Measurements from ENCODE around the gene MRPL24.
A peak's percentile ranks its signal among the peaks of the same experiment; 100 is the strongest.
"Not testable (repeated sequence)": the region's sequence is repeated elsewhere in the genome, so short reads cannot be mapped to it uniquely, and the experiment has no call there.

The MRPL24 gene

DNA sequence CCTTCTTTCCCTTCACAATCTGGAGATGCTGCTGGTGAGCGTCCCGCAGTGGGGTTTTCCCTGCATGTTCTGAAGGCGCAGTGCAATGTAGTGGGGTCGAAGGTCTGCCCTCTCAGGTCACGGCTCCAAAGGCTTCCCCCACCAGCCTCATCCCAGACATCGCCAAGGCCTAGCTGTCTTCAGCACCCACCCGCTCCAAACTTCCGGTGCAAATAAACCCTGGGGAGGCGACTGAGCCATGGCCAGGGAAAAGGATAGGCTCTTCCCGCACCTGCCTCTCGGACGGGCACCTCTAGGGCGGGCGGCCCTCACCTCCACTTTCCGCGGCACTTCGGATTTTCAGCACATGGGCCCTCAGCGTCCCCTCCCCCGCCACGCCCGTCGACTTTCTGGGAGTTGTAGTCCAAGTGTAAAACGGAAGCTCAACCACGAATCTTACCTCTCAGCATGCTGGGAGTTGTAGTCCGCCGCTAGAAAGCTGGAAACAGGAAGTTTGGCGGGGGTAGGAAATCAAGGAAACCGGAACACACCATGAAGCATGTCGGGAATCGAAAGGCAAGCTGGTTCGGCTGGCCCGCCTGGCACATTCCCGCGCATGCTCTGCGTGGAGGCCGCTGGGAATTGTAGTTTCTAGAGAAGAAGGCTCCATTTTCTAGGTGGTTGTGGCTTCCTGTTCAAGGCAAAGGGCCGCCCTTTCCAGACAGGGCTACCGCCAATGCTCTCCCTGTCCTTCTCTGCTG, at the start of gene MRPL24:
TSS of gene MRPL24 (minus strand) at position 348 of the 740 bp plus-strand sequence. CDS start 2,384 bp downstream, outside the sequence.
- peak; percentile 94 for DNase-seq (ENCODE audit: low spot score)

GRCh38 chr1:156789621-156790318, 48.9 kb upstream of the MRPL24 start:
- DNase-seq (ENCODE audit: low spot score): no peak

GRCh38 chr1:156788136-156788535, 47.2 kb upstream of the MRPL24 start:
- no peak for DNase-seq (ENCODE audit: low spot score)

GRCh38 chr1:156786640-156787039, 45.8 kb upstream of the MRPL24 start:
- no peak for DNase-seq (ENCODE audit: low spot score)

- no peak for DNase-seq (ENCODE audit: low spot score)
These were observed 44.6 kb upstream of the MRPL24 start for GRCh38 chr1:156785458-156785857.

- no peak for DNase-seq (ENCODE audit: low spot score)
These were observed 40.8 kb upstream of the MRPL24 start for GRCh38 chr1:156781585-156782186.

GRCh38 chr1:156777573-156777972, 36.7 kb upstream of the MRPL24 start:
- DNase-seq (ENCODE audit: low spot score): no peak

GRCh38 chr1:156776942-156777341, 36.1 kb upstream of the MRPL24 start:
- no peak for DNase-seq (ENCODE audit: low spot score)

GRCh38 chr1:156775799-156776198, 34.9 kb upstream of the MRPL24 start:
- DNase-seq (ENCODE audit: low spot score): no peak

DNA sequence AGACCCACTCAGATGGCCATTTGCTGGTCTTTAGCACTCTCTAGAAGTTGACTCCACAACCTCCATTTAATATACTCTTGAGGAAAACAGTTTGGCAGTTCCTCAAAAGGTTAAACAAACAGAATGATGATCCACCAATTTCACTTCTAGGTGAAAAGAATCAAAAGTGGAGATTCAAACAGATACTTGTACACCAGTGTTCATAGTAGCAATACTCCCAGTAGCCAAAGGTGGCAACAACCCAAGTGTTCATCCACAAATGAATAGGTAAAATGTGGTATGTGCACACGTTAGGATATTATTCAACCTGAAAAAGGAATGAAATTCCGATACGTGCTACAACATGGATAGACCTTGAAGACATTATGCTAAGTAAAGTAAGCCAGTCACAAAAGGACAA, 32.7 kb upstream of the MRPL24 start:
- DNase-seq (ENCODE audit: low spot score): no peak

GRCh38 chr1:156772728-156773497, 32.0 kb upstream of the MRPL24 start:
- no peak for DNase-seq (ENCODE audit: low spot score)

GRCh38 chr1:156772222-156772621, 31.3 kb upstream of the MRPL24 start:
- DNase-seq (ENCODE audit: low spot score): no peak

DNA sequence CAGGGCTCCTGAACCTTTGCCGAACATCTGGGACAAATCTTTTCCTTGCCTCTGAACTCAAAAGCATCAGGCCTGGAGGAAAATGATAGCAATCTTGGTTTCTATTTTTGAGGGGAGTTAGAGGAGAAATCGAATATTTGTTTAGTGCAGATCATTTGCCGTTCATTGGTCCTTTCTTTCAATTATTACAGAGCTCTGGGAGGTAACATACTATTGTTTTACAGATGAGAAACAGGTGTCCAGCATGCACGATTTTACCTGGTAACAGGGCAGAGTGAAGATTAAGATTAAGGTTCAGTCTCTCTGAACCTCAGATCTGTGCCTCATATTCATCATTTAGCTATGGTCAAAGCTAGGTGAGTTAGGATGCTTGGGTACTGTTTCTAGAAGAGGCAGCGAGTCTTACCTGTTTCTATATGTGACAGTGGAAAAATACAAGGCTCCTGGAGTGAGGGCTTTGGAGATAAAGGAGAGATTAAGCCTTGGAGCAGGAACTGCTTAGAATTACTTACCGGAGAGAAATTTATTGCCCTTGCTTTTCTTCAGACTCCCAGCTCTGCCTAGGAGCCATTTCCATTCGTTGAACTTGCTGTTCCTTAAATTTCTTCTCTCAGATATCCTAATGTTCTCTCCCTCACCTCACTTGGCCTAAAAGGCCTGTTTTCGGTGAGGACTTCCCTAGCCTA, 27.9 kb upstream of the MRPL24 start:
- no peak for DNase-seq (ENCODE audit: low spot score)

DNA sequence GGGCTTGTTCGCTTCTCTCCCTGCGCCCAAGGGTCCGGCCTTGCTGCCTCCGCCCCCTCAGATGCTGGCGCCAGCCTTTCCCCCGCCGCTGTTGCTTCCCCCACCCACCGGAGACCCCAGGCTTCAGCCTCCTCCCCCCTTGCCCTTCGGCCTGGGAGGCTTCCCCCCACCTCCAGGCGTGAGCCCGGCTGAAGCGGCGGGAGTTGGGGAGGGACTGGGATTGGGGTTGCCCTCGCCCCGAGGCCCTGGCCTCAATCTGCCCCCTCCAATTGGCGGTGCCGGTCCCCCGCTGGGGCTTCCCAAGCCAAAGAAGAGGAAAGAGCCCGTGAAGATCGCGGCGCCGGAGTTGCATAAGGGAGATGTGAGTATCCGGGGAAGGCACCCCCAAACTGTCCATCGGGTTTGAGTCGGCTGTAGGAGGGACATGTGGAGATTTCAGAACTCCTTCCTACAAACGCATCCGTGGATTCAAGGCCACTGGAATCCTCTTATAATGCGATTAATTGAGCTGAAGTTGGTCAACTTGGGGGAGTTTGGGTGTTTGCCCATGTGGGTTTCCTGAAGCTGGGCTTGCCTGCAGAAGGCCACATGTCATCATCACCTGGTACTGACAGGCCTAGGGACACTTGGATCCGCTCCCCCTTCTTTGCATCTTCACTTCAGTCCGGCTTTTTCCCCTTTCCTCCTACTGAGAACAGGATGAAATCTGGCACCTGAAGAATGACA, 27.2 kb upstream of the MRPL24 start:
- no peak for DNase-seq (ENCODE audit: low spot score)

DNA sequence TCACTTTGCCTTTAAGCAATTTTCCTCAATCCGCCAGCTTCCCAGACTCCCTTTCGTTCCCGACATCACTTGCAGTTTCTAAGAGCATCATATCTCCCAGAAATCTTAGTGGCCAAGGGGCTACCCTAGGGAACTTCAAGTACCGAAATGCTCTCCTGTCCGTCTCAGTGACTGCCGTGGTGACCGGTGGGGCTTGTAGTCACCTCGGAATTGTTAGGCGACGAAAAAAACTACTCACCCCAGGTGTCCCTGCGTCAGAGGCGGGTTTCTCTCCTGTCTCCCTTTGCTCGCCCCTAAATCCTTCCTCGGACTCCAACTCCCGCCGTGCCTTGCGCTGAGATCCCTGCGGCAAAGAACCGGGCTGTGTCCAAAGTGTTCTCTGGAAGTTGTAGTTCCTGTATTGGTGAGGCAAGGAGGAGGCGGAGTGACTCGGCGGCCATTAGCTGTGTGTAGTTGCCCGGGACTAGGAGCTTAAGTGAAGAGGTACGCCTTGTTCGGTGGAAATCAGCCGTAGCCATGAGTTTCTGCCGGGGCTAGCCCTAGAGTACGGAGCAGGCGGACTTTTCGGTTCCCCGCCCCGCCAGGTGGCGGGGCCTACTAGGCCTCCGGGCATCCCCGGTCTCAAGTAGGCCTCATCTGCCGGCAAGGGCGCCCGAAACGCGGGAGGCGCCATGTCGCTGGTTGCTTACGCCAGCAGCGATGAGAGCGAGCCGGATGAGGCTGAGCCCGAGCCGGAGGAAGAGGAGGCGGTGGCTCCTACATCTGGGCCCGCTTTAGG, 26.4 kb upstream of the MRPL24 start, which contains the start of gene PRCC:
TSS of gene PRCC (plus strand) at position 435 of the 778 bp plus-strand sequence. CDS start at position 672, 237 bp downstream.
- DNase-seq (ENCODE audit: low spot score): peak; percentile 84

- DNase-seq (ENCODE audit: low spot score): no peak
These were observed 25.6 kb upstream of the MRPL24 start for GRCh38 chr1:156766298-156767100.

DNA sequence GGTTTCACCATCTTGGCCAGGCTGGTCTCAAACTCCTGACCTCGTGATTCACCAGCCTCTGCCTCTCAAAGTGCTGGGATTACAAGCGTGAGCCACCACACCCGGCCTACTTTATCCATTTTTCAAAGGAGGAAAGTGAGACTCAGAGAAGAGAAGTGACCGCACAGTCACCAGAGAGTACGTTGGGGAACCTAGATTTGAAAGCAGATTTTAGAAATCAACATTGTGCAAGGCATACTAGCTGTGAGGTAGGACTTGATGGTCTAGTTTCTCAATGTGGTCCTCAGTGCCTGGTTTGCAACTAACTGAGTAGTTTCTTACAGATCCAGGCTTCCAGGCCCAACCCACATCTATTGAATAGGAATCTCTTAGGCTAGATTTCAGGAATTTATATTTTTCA, 24.8 kb upstream of the MRPL24 start:
- no peak for DNase-seq (ENCODE audit: low spot score)

GRCh38 chr1:156765136-156765535, 24.2 kb upstream of the MRPL24 start:
- not testable (repeated sequence) for DNase-seq (ENCODE audit: low spot score)

DNA sequence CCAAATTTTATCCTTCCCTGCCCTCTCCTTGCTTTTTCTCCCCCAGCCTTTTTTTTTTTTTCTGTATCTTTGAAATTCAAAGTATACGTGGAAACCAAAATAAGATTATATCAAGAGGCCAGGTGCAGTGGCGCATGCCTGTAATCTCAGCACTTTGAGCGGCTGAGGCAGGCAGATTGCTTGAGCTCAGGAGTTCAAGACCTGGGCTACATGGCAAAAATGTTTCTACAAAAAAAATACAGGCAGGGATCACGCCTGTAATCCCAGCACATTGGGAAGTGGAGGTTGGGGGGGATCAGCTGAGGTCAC, 19.9 kb upstream of the MRPL24 start:
- no peak for DNase-seq (ENCODE audit: low spot score)

Data from HuH-7 (cell line).